Measurements from ENCODE around the gene SERPINA5.
"Not testable (repeated sequence)": the region's sequence is repeated elsewhere in the genome, so short reads cannot be mapped to it uniquely, and the experiment has no call there.

SERPINA5 gene

GRCh38 chr14:94575730-94576585 is 5.3 kb upstream of the SERPINA5 start:
- Histone ChIP-seq H3K27ac (ENCODE audit: extremely low read depth, low read depth, low read length) (no peak overlapping the region), H3K4me3 (ENCODE audit: low read depth, low read length) (no peak overlapping the region), H3K4me1 (ENCODE audit: control insufficient read depth, insufficient read depth, low read length) (no peaks in the 10 kb centered on the region), H3K9me3 (ENCODE audit: control insufficient read depth, insufficient read depth, low read depth, low read length) (no peaks in the 10 kb centered on the region), H3K36me3 (ENCODE audit: control insufficient read depth in 2 of 2, insufficient read depth in 1 of 2, low read length in 2 of 2) (no peaks in the 10 kb centered on the region)
- no peak for TF ChIP-seq ZSCAN18 (tag by site-specific recombination; IDR thresholded peaks at IDR 0.05)
- no peak for TF ChIP-seq ZNF585B (tag by site-specific recombination; IDR thresholded peaks at IDR 0.05)
- no peak for TF ChIP-seq ZIC2 (tag by site-specific recombination; IDR thresholded peaks at IDR 0.05)
- TF ChIP-seq ZBTB11 (tag by site-specific recombination; conservative IDR thresholded peaks at IDR 0.05; ENCODE audit: low read depth) = no peak
- no peak for TF ChIP-seq RBAK (tag by site-specific recombination; IDR thresholded peaks at IDR 0.05)
- no peak for TF ChIP-seq ZNF449 (tag by site-specific recombination; IDR thresholded peaks at IDR 0.05)
- TF ChIP-seq ZNF624 (tag by site-specific recombination; IDR thresholded peaks at IDR 0.05) = no peak
- TF ChIP-seq ZNF19 (tag by site-specific recombination; IDR thresholded peaks at IDR 0.05; ENCODE audit: low read depth) = no peak
- TF ChIP-seq HIC1 (tag by site-specific recombination; IDR thresholded peaks at IDR 0.05) = no peak
- TF ChIP-seq ZSCAN30 (tag by site-specific recombination; IDR thresholded peaks at IDR 0.05) = no peak
- no peak for TF ChIP-seq ZNF239 (tag by site-specific recombination; IDR thresholded peaks at IDR 0.05)
- no peak for TF ChIP-seq PRDM1 (tag by site-specific recombination; IDR thresholded peaks at IDR 0.05)
- TF ChIP-seq AEBP2 (tag by site-specific recombination; IDR thresholded peaks at IDR 0.05; ENCODE audit: borderline replicate concordance) = no peak
- CTCF ChIA-PET = interaction anchor here (0.6 to 1.0 kb wide), 2 partner anchors 16 to 23 kb away, joined by 3 to 7 read pairs; no protein-coding TSS in a partner anchor
- POLR2A ChIA-PET = no interaction called here

- H3K36me3 ChIP-seq (ENCODE audit: control insufficient read depth in 2 of 2, insufficient read depth in 1 of 2, low read length in 2 of 2); H3K9me3 ChIP-seq (ENCODE audit: control insufficient read depth, insufficient read depth, low read depth, low read length); POLR2A ChIA-PET; H3K27ac ChIP-seq (ENCODE audit: extremely low read depth, low read depth, low read length); H3K4me3 ChIP-seq (ENCODE audit: low read depth, low read length); H3K4me1 ChIP-seq (ENCODE audit: control insufficient read depth, insufficient read depth, low read length): not testable (repeated sequence)
- TF ChIP-seq ZNF366 (tag by site-specific recombination; conservative IDR thresholded peaks at IDR 0.05) = peak; percentile 92
- peak; percentile 31; the same call in 1 of the 2 replicates for TF ChIP-seq ZBTB17 (tag by site-specific recombination; IDR thresholded peaks at IDR 0.05)
- CTCF ChIA-PET = interaction anchor here (0.7 kb wide), 1 partner anchor 88 kb away, joined by 5 read pairs; no protein-coding TSS in a partner anchor
Measured at GRCh38 chr14:94577472-94577871, 3.8 kb upstream of the SERPINA5 start.

All from HEK293 (cell line).